DOHH2 (cell line): ENCODE results near the gene CLDN14.
A peak's percentile ranks its signal among the peaks of the same experiment; 100 is the strongest.

Experiments used
- H3F3A ChIP-seq: fragments of 200-600 bp; sonication (generic), shearing (Covaris generic); 2 replicates; pipeline ENCODE4 v1.6.0; 2016; ENCODE audit warnings: antibody characterized with exemption, mild to moderate bottlenecking; ENCODE audit not compliant: control insufficient read depth, insufficient read depth
- H3K27ac ChIP-seq: fragments of 200-600 bp; sonication (generic); 2 replicates; pipeline ENCODE4 v1.5.1; 2014; ENCODE audit warnings: low read depth, mild to moderate bottlenecking, low read length, moderate library complexity
- H3K27me3 ChIP-seq: fragments of 200-600 bp; sonication (generic); 2 replicates; pipeline ENCODE4 v1.6.1; 2014; ENCODE audit warnings: mild to moderate bottlenecking, low read length, mixed read lengths; ENCODE audit not compliant: control insufficient read depth
- H3K36me3 ChIP-seq: fragments of 200-600 bp; sonication (generic); 2 replicates; pipeline ENCODE4 v1.6.1; 2014; ENCODE audit warnings: mild to moderate bottlenecking, low read length, moderate library complexity, mixed read lengths; ENCODE audit not compliant: control insufficient read depth
- H3K4me1 ChIP-seq: fragments of 200-600 bp; sonication (generic); 2 replicates; pipeline ENCODE4 v1.6.1; 2014; ENCODE audit warnings: mild to moderate bottlenecking, low read length, mixed read lengths; ENCODE audit not compliant: control insufficient read depth
- H3K4me2 ChIP-seq: fragments of 200-600 bp; sonication (generic); 2 replicates; pipeline ENCODE4 v1.6.0; 2014; ENCODE audit warnings: mild to moderate bottlenecking, low read length, moderate library complexity
- H3K4me3 ChIP-seq: fragments of 200-600 bp; sonication (generic); 2 replicates; pipeline ENCODE4 v1.5.1; 2014; ENCODE audit warnings: mild to moderate bottlenecking, low read length, mixed read lengths
- H3K79me2 ChIP-seq: fragments of 200-600 bp; sonication (generic); 2 replicates; pipeline ENCODE4 v1.6.1; 2014; ENCODE audit warnings: mild to moderate bottlenecking, low read length, mixed read lengths; ENCODE audit not compliant: control insufficient read depth
- H3K9me2 ChIP-seq: fragments of 200-600 bp; sonication (generic); replicated peaks from 2 replicates; pipeline ENCODE4 v1.6.1; 2014; ENCODE audit warnings: mild to moderate bottlenecking, low read length, mixed read lengths; ENCODE audit not compliant: control insufficient read depth
- H3K9me3 ChIP-seq: fragments of 200-600 bp; sonication (generic); 2 replicates; pipeline ENCODE4 v1.6.1; 2014; ENCODE audit warnings: antibody characterized with exemption, low read length, mixed read lengths; ENCODE audit not compliant: control insufficient read depth, insufficient read depth
- H4K20me1 ChIP-seq: fragments of 200-600 bp; sonication (generic); 2 replicates; pipeline ENCODE4 v1.6.0; 2014; ENCODE audit warnings: low read depth, mild to moderate bottlenecking, antibody characterized with exemption, low read length, moderate library complexity; ENCODE audit not compliant: control insufficient read depth, insufficient read depth
- EZH2phosphoT487 ChIP-seq: fragments of 200-600 bp; sonication (generic); IDR thresholded peaks from 2 replicates; pipeline ENCODE4 v1.6.1; 2017; ENCODE audit warnings: borderline replicate concordance, mild to moderate bottlenecking, antibody characterized with exemption, low read length, moderate library complexity, mixed read lengths
- TF ChIP-seq, protein P1 (sequence below): fragments of 200-600 bp; sonication (generic); IDR thresholded peaks from one replicate; pipeline ENCODE4 v1.5.1; 2014; ENCODE audit warnings: antibody characterized with exemption, mild to moderate bottlenecking, low read depth, low read length; ENCODE audit not compliant: poor library complexity, severe bottlenecking

Gene CLDN14

DNA sequence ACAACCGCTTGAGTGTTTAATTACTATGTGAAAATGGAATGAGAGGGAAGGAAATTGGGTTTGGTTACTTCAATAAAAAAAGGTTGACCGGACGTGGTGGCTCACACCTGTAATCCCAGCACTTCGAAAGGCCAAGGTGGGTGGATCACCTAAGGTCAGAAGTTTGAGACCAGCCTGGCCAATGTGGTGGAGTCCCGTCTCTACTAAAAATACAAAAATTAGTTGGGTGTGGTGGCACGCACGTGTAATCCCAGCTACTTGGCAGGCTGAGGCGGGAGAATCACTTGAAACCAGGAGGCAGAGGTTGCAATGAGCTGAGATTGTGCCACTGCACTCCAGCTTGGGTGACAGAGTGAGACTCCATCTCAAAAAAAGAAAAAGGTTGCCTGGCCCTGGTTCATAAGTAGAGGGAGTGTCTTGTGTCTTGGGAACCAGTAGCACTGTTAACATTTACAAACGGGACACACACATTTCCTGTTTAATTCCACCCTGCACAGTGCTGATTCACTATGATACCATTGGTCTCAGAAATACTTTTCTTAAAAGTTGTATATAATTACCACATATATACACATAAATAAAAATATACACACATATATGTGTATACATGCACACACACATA, 27.6 kb upstream of the CLDN14 start:
- no peaks in the 10 kb centered on the region for H3K9me2 ChIP-seq
- H3K4me1 ChIP-seq, result no peaks in the 10 kb centered on the region
- H3K27me3 ChIP-seq, result peaks cover 18% of the 10 kb centered on the region
- no peaks in the 10 kb centered on the region; the same call in 1 of the 2 replicates for H4K20me1 ChIP-seq
- H3K79me2 ChIP-seq, result no peaks in the 10 kb centered on the region
- H3F3A ChIP-seq, result no peaks in the 10 kb centered on the region
- no peak overlapping the region for H3K4me2 ChIP-seq
- H3K4me3 ChIP-seq, result no peak overlapping the region
- H3K27ac ChIP-seq, result no peak overlapping the region
- H3K36me3 ChIP-seq, result no peaks in the 10 kb centered on the region
- TF ChIP-seq EZH2phosphoT487, result no peak
- TF ChIP-seq, protein P1, sequence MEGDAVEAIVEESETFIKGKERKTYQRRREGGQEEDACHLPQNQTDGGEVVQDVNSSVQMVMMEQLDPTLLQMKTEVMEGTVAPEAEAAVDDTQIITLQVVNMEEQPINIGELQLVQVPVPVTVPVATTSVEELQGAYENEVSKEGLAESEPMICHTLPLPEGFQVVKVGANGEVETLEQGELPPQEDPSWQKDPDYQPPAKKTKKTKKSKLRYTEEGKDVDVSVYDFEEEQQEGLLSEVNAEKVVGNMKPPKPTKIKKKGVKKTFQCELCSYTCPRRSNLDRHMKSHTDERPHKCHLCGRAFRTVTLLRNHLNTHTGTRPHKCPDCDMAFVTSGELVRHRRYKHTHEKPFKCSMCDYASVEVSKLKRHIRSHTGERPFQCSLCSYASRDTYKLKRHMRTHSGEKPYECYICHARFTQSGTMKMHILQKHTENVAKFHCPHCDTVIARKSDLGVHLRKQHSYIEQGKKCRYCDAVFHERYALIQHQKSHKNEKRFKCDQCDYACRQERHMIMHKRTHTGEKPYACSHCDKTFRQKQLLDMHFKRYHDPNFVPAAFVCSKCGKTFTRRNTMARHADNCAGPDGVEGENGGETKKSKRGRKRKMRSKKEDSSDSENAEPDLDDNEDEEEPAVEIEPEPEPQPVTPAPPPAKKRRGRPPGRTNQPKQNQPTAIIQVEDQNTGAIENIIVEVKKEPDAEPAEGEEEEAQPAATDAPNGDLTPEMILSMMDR, result no peak
- no peaks in the 10 kb centered on the region for H3K9me3 ChIP-seq

DNA sequence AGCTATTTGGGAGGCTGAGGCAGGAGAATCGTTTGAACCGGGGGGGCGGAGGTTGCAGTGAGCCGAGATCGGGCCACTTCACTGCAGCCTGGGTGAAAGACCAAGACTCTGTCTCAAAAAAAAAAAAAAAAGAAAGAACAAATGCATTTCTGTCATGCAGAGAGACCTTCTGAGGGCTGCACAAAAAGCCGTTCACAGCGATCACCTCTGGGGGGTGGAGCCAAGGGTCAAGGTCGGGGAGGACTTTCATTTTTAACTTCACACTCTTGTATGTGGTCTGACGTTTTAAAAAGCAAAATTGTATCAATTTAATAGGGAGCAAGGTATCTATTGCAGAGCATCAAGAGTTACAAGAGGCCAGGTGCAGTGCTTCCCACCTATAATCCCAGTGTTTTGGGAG, 26.6 kb upstream of the CLDN14 start:
- no peaks in the 10 kb centered on the region for H3K79me2 ChIP-seq
- H3K27ac ChIP-seq, result no peak overlapping the region
- no peak for TF ChIP-seq EZH2phosphoT487
- TF ChIP-seq, protein P1, result no peak
- H3K4me2 ChIP-seq, result no peak overlapping the region
- H3K4me1 ChIP-seq, result no peaks in the 10 kb centered on the region
- H3F3A ChIP-seq, result no peaks in the 10 kb centered on the region
- H3K27me3 ChIP-seq, result peaks cover 10% of the 10 kb centered on the region
- H4K20me1 ChIP-seq, result no peaks in the 10 kb centered on the region; the same call in 1 of the 2 replicates
- no peaks in the 10 kb centered on the region for H3K9me2 ChIP-seq
- no peaks in the 10 kb centered on the region for H3K9me3 ChIP-seq
- H3K4me3 ChIP-seq, result no peak overlapping the region
- no peaks in the 10 kb centered on the region for H3K36me3 ChIP-seq

DNA sequence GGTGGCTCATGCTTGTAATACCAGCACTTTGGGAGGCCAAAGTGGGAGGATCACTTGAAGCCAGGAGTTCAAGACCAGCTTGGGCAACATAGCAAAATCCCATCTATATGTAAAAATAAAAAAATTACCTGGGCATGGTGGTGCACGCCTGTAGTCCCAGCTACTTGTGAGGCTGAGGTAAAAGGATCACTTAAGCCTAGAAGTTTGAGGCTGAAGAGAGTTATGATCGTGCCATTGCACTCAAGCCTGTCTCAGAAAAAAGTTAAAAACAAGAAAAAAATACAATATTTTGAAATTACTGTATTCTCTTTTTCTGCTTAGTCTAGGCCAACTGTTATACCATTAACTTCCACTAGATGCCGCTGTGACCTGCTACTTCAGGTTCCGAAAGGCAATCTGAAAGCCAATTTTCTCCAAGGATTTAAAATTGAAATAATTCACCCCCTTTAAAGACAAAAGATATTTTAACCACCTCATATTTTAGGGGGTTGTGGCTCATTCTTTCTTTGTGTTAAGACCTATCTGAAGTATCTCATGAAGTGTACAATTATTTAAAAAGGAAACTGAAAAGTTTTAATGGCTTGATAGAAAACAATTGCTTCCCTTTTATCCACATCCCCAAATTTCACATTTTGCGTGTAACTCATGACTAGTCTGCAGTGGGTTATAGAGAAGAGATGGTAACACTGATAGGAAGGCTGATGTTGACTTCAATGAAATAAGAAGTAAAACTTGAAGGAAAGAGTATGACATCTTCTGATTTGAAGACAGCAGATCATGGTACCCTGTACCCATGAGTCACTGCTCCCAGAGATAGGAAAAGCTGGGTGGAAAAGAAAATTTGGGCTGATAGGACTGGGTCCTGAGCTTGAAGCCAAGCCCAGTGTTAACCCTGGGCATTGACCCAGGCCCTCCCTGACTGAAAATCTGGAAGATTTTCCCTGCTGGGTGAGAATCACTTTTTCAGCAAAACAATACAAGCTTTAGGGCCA, 24.4 kb upstream of the CLDN14 start:
- Histone ChIP-seq H3K4me2 (no peak overlapping the region), H3K9me2 (no peaks in the 10 kb centered on the region), H3K9me3 (no peaks in the 10 kb centered on the region), H3K27me3 (peaks cover 9% of the 10 kb centered on the region), H4K20me1 (no peaks in the 10 kb centered on the region; the same call in 1 of the 2 replicates), H3K27ac (no peak overlapping the region), H3K4me3 (no peak overlapping the region), H3K79me2 (no peaks in the 10 kb centered on the region), H3K4me1 (no peaks in the 10 kb centered on the region), H3K36me3 (no peaks in the 10 kb centered on the region), H3F3A (no peaks in the 10 kb centered on the region)
- no peak for TF ChIP-seq EZH2phosphoT487
- TF ChIP-seq, protein P1, result peak; percentile 78
